Epithelial cell of esophagus (primary cell): Measurements from ENCODE around the gene RNF151.

ENCODE experiments used
- DNase-seq: peaks from one replicate; pipeline ENCODE4 v3.0.0; 2010; ENCODE audit warnings: low read depth
- H3K4me3 ChIP-seq: 2 replicates; pipeline ENCODE4 v1.5.1; 2011; ENCODE audit warnings: mild to moderate bottlenecking, low read length, control low read depth
- CTCF ChIP-seq: IDR thresholded peaks from 2 replicates; pipeline ENCODE4 v1.5.1; 2011; ENCODE audit warnings: low read depth, mild to moderate bottlenecking, low read length, control low read depth, inconsistent platforms; ENCODE audit not compliant: insufficient read depth; ENCODE audit errors: missing control alignments

Gene RNF151

GRCh38 chr16:1920727-1921171 lies 45.9 kb upstream of the RNF151 start:
- TF ChIP-seq CTCF: no peak
- no peak for DNase-seq
- H3K4me3 ChIP-seq: no peak overlapping the region

- H3K4me3 ChIP-seq: no peak overlapping the region
- TF ChIP-seq CTCF: no peak
- no peak for DNase-seq
These were observed 44.3 kb upstream of the RNF151 start for GRCh38 chr16:1922357-1922756.

GRCh38 chr16:1923299-1924034 lies 43.2 kb upstream of the RNF151 start:
- H3K4me3 ChIP-seq: no peak overlapping the region
- no peak for TF ChIP-seq CTCF
- DNase-seq: peak; percentile 38

GRCh38 chr16:1924095-1924494 lies 42.6 kb upstream of the RNF151 start:
- no peak for TF ChIP-seq CTCF

GRCh38 chr16:1926271-1926670 lies 40.4 kb upstream of the RNF151 start:
- no peak for DNase-seq
- H3K4me3 ChIP-seq: no peak overlapping the region
- no peak for TF ChIP-seq CTCF

More at GRCh38 chr16:1924095-1924494, 42.6 kb upstream of the RNF151 start:
- H3K4me3 ChIP-seq: no peak overlapping the region
- no peak for DNase-seq

- H3K4me3 ChIP-seq: peak overlapping the region; percentile 38
- no peak for DNase-seq
- TF ChIP-seq CTCF: no peak
These were observed 37.6 kb upstream of the RNF151 start for GRCh38 chr16:1929105-1929504.
